ENCODE measurements around the gene PRKCZ.

PRKCZ gene

DNA sequence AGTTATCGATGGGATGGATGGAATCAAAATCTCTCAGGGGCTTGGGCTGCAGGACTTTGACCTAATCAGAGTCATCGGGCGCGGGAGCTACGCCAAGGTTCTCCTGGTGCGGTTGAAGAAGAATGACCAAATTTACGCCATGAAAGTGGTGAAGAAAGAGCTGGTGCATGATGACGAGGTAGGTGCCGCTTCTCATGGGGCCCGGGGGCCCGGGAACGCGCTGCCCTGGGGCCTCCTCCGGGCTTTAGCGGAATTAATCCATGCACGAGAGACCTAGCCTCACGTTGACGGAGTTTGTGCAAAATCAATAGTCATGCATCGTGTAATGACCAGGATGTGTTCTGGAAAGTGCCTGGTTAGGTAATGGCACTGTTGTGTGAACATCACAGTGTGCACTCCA is 100.6 kb downstream of the PRKCZ start:
- in situ Hi-C loops (cut with HindIII; ENCODE audit: low sequenced_read_pairs), result no loop called here

DNA sequence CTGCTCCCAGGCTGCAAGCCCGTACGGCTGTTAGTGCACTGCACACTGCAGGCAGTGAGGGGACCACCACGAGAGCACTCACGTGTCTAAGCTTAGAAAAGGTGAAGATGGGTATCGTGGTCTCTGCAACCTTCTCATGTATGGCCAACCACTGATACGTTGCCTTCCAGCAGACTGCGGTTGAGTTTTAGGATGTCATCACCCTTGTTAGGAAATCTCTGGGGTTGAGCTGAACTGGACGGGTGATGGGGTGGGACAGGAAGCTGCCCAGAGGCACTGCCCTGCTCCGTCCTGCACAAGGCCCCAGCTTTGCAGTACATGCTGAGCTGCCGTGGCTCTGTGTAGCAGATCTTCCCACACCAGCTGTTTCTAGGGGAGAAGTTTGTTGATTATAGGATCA is 101.0 kb downstream of the PRKCZ start:
- in situ Hi-C loops (cut with HindIII; ENCODE audit: low sequenced_read_pairs), result no loop called here

DNA sequence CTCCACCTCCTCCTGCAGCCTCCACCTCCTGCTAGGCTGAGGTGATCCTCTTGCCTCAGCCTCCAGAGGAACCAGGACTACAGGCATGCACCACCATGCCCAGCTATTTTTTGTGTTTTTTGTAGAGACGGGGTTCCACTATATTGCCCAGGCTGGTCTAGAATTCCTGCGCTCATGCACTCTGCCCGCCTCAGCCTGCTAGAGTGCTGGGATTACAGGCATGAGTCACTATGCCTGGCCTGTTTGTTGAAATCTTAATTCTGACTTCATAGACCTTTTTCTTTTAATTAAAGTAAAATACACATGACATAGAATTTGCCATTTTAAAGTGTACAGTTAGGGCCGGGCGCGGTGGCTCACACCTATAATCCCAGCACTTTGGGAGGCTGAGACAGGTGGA is 101.7 kb downstream of the PRKCZ start:
- in situ Hi-C loops (cut with HindIII; ENCODE audit: low sequenced_read_pairs), result no loop called here

DNA sequence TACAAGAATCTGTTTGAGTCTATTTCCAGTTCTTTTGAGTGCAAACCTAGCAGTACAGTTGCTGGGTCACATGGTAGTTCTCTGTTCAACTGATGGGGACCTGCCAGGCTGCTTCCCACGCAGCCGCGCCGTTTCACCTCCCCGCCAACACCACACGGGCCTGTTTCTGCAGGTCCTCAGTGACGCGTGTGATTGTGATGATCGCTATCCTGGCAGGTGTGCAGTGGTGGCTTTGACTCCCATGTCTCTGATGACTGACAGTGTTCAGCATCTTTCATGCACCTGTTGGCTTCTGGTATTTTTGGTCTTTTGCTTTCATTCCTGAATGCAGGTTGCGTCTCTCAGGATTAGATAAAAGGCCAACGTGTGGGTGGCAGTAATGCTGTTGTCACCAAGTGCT is 102.7 kb downstream of the PRKCZ start:
- in situ Hi-C loops (cut with HindIII; ENCODE audit: low sequenced_read_pairs), result no loop called here

DNA sequence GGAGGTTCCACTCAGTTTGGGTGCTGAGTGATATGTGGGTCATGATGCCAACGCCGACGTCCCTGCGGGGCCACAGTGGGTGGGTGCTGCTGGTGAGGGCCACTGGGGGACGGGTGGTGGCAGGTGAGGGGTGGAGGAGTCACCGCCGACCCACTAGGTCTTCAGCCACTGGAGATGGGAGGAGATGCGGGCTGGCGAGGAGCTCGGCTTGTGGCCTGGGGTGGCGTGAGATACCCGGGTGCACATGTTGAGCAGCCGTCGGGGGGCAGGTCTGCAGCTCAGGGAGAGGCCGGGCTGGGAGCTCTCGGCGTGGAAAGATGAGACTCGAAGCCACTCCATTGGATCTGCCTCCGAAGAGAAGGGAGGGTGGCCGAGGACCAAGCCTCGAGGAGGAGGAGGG is 103.8 kb downstream of the PRKCZ start:
- in situ Hi-C loops (cut with HindIII; ENCODE audit: low sequenced_read_pairs), result no loop called here

DNA sequence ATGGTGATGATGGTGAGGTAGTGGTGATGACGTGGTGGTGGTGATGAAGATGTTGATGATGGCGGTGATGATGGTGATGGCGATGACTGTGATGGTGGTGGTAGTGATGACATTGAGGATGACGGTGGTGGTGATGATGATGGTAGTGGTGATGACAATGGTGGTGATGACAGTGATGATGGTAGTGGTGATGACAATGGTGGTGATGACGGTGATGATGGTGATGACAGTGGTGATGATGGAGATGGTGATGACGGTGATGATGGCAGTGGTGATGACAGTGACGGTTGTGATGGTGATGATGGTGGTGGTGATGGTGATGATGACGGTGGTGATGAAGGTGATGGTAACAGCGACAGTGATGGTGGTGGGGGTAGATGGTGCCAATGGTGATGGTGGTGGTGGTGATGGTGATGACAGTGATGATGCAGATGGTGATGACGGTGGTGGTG is 105.0 kb downstream of the PRKCZ start:
- in situ Hi-C loops (cut with HindIII; ENCODE audit: low sequenced_read_pairs), result no loop called here

DNA sequence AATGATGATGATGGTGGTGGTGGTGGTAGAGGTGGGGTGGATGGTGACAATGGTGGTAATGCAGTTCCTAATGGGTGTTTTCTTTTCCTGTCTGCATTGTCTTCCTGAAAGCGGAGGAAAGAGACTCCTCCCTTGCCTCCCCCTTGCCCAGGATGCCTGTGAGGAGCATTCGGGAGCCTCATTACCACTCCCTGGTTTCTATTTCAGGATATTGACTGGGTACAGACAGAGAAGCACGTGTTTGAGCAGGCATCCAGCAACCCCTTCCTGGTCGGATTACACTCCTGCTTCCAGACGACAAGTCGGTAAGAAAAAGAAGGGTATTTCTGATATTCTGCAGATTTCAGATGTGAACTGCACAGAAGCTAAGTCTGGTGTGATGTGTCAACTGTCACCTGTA is 105.6 kb downstream of the PRKCZ start:
- in situ Hi-C loops (cut with HindIII; ENCODE audit: low sequenced_read_pairs), result no loop called here

DNA sequence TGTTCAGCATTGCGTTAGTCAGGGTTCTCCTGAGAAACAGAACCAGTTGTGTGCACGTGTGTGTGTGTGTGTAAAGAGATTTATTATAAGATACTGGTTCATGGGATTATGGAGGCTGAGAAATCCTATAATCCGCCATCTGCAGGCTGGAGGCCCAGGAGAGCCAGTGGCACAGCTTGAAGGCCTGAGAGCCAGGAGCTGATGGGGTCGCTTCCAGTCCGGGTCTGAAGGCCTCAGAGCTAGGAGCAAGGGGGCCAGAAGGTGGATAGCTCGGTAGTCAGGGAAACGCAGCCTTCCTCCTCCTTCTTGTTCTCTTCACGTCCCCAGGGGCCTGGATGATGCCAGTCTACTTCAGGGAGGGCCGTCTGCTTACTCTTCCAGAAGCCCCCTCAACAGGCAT is 106.7 kb downstream of the PRKCZ start:
- in situ Hi-C loops (cut with HindIII; ENCODE audit: low sequenced_read_pairs), result no loop called here

DNA sequence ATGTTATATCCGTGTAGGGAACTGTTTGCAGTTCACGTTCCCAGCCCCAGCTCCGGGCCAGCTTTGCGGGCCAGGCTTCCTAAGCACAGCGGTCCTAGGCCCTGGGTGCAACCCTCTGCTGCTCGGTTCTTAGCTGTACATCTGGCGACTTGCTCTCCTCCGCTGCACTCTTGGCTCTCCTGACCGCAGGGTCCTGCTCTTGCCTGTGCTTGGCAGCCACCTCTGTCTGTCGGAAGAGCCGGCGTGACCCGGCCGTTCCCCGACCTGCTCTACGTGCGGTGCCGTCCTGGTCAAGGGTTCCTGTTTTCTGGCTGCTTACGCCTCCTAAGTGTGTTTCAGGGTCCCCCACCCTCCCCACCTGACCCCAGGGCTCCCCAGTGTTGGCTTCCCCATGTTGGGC is 107.6 kb downstream of the PRKCZ start:
- in situ Hi-C loops (cut with HindIII; ENCODE audit: low sequenced_read_pairs), result no loop called here

DNA sequence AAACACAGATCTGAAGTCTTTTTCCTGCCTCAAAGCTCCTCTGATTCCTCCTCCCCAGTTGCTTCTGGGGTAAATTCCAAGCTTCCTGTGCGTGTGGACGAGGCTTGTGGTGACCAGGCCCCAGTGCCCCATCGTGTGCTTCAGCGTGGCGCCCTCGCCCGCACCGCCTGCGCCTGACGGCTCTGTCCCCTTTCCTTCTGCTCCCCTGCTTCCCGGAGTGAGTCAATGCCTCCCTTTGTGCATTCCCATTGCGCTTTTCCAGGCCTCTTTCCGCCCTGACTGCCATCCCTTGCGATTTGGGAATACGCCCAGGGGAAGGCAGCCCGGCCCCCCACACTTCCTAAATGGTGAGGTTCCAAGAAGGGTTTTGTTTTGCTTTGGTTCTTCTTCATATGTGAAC is 108.1 kb downstream of the PRKCZ start:
- in situ Hi-C loops (cut with HindIII; ENCODE audit: low sequenced_read_pairs), result no loop called here

DNA sequence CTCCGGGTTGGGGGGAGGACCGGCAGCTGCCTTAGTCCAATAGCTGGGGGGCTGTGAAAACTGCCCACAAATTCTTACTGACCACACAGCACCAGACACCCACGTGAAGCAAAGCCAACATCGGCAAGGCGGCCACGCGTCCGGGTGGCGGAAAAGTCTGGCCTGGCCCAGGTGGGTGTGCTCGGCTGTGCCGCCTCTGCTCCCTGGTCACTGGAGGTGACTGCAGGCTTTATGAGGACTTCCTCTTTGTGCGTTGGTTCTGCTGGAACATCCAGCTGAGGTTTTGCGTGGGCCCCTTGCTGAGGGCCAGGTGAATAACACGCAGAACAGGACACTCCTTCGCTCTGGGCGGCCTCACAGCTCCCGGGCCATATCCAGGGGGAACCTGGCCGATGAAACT is 108.9 kb downstream of the PRKCZ start:
- in situ Hi-C loops (cut with HindIII; ENCODE audit: low sequenced_read_pairs), result no loop called here

DNA sequence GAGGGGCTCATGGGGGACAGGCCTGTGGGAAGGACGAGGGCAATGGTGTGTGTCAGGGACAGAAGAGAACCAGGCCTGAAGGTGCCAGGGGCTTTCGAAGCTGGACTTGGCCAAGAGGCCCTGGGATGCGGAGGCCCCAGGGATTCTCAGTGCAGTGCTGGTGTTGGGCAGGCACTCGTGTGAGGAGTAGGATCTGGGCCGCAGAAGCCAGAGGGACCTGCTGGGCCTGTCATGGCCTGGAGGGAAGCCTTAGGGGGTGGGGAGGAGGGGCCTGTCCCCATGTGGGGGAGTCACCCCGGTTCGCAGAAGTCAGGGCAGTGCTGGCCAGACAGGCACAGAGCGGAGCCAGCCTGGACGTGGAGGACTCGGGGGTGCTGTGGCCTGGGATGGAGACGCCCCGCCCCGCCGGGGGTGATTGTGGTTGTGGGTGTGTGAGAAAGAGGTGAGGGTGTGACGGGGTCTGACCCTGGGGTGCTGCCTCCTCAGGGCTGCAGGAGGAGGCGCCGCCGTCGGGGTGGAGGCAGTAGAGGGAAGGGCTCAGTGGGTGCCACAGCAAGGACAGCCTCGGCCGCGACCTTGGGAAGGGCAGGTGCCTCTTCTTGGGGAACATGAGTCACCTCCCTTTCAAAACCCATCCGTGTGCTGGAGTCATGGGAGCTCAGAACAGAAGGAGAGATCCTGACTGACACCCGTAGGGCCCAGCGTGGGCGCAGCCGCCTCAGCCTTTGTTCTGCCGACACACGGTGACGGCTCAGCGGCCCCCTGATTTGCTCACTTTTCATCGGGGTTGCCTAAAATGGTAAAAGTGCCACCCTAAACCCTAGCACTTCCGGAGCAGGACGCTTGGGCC is 110.5 kb downstream of the PRKCZ start:
- in situ Hi-C loops (cut with HindIII; ENCODE audit: low sequenced_read_pairs), result no loop called here

DNA sequence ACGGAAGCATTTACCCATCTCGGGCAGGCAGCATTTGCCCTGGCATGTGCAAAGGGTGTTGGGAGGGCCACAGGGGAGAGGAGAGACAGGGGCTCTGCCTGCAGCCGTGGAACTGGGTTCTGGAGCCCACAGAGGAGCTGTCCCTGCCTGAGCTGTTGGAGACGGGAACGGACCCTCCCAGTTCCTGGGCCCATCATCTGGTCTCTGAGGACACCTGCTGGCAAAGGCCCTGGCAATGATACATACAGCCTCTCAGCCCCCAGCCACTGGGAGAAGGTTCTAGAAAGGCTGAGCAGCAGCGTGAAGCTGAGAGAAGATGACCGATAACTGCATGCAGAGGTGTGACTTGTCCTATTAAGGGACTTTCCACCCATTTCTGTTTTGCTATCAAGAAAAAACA is 113.0 kb downstream of the PRKCZ start:
- in situ Hi-C loops (cut with HindIII; ENCODE audit: low sequenced_read_pairs), result no loop called here

DNA sequence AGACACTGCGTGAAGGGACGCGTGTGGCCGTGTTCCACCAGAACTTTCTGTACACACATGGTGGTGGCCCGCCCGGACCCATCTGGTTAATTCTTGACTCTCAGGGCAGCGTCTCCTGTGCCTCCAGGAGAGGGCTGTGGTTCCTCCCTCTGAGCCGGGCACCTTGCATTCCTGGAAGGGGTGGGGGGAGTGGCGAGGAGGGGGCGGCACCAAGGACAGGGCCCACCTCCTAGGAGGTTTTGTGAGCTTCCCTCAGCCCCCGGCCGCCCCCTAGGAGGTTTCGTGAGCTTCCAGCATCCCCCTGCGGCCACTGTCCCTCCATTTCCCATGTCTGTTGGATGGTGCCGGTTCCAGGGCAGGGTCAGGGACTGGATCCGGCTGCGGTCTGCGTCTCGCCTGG is 115.4 kb downstream of the PRKCZ start:
- in situ Hi-C loops (cut with HindIII; ENCODE audit: low sequenced_read_pairs), result no loop called here

DNA sequence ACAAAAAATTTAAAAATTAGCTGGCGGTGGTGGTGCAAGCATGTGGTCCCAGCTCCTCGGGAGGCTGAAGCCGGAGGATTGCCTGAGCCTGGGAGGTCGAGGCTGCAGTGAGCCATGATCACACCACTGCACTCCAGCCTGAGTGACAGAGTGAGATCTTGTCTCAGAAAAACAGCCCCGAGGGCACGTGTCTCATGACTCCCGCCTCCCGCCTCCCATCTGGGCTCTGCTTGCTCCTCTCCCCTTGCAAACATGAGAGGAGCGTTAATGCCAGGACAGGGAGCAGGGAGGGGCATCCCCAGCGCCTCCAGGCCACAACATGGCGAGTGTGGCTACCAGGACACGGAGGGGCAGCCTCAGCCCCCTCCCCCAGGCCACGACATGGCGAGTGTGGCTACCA is 116.0 kb downstream of the PRKCZ start:
- in situ Hi-C loops (cut with HindIII; ENCODE audit: low sequenced_read_pairs), result no loop called here

DNA sequence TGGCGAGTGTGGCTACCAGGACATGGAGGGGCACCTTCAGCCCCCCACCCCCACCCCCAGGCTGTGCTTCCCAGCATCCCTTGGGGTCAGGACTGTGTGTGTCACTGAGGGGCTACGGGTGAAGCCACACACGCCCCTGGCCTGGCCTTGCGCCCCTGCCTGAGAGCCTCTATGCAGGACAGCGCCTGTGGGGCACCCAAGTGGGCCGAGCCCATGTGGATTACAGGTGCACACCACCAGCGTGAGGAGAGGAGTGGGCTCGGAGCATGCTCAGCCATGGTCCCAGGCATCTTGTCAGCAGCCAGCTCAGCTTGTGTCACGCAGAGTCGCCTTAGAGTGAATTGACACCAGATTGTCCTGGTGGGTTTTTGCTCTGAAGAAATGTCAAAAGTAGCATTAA is 116.5 kb downstream of the PRKCZ start:
- in situ Hi-C loops (cut with HindIII; ENCODE audit: low sequenced_read_pairs), result no loop called here

DNA sequence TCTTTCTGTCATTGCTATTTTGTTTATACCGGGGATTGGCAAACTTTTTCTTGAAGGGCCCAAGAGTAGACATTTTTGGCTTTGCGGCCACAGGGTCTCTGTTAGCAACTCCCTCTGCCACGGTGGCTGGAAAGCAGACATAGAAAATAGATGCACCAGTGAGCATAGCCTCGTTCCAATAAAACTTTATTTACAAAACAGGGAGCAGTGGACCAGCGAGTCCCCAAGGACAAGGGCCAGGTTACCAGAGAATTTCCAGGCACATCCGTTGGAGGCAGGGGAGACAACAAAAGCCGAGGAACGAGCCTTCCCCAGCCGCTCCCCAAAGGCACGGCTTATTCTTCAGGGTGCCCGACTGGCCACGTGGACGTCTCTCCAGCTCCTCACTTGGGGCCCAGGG is 117.9 kb downstream of the PRKCZ start:
- in situ Hi-C loops (cut with HindIII; ENCODE audit: low sequenced_read_pairs), result no loop called here

DNA sequence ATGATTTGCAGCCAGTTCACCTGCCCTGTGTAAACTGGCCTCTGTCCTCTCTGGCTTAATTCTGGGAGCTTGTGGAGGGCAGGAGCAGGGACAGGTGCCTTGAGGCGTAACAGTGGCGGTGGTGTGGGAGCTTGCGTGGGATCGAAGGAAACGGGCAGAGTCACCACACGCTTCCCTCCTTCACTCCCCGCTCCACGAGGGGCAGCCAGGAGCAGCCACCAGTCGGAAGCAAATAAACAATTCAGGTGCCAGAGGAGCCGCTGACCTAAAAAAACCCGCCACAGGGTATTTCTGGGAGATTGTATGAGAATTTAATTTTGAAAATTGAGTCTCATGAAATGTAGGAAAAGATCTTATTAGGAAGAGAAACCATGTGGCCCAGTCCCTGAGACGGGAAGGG is 118.3 kb downstream of the PRKCZ start:
- in situ Hi-C loops (cut with HindIII; ENCODE audit: low sequenced_read_pairs), result no loop called here

DNA sequence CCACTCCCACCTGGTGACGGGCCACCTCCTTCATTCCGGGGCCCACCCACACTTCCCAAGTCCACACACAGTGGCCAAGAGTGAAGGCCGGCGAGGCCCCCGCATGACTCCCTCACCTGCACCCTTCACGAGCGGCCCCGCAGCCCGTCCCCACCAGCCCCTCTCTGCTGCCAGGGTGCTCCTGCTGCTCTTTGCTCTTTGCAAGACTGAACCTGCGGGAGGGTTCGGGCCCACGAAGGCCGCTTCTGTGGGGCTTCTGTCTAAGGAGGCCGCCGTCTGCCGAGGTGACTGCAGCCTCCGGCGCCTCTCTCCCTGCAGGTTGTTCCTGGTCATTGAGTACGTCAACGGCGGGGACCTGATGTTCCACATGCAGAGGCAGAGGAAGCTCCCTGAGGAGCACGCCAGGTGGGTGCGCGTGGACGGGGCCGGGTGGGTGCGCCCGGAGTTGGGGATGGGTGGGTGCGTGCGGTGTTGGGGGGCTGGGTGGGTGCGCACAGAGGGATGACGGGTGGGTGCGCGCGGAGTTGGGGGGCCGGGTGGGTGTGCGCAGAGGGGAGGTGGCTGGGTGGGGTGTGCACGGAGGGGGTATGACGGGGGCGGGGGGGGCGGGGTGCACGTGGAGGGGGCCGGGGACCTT is 119.1 kb downstream of the PRKCZ start:
- in situ Hi-C loops (cut with HindIII; ENCODE audit: low sequenced_read_pairs), result no loop called here

DNA sequence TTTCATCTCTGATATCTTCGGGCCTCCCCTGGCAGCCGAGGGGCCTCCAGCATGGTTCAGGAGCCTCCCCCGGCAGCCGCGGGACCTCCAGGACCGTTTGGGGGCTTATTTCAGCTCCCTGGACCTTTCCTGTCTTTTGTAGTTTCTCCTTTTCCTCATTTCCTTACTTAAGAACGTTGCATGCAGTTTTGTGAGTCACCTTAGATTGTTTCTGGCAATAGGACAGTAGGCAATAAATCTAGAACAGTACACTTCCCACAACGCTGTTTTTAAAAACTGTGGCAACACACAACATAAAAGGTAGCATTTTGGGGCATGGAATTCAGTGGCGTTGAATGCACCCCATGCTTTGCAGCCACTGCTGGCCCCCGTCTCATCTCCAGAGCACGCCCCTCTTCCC is 120.0 kb downstream of the PRKCZ start:
- in situ Hi-C loops (cut with HindIII; ENCODE audit: low sequenced_read_pairs), result no loop called here

DNA sequence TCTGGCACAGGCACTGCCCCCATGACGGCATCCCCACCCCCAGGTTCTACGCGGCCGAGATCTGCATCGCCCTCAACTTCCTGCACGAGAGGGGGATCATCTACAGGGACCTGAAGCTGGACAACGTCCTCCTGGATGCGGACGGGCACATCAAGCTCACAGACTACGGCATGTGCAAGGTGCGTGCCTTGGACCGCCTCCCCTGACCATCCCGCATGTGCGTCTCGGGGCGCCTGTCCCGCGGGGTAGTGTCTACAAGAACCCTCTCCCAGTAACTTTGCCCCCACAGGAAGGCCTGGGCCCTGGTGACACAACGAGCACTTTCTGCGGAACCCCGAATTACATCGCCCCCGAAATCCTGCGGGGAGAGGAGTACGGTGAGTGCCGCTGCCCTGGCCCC is 121.8 kb downstream of the PRKCZ start:
- in situ Hi-C loops (cut with HindIII; ENCODE audit: low sequenced_read_pairs), result no loop called here

DNA sequence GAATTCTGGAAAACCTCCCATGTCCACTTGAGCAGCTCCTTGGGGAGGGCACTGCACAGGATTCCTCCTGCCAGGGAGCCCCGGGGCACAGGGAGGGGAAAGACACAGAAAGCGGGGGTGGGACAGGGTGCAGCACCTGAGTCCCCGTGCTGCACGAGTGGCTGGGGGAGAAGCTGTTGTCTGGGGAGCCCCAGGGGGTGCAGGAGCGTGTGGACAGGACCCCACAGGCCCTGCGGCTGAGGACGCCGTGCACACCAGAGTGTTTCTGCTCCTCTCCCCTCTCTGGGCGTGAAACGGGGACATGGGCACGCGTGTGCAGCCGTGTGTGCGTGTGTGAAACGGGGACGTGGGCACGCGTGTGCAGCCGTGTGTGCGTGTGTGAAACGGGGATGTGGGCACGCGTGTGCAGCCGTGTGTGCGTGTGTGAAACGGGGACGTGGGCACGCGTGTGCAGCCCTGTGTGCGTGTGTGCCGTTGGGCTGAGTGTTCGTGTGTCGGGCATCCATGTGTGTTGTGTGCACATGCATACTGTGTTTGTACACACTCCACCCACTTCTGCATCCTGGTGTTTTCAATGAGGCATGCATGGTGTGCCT is 122.4 kb downstream of the PRKCZ start:
- in situ Hi-C loops (cut with HindIII; ENCODE audit: low sequenced_read_pairs), result no loop called here

Measured in DLD1 (cell line).